Stimulated activated CD4-positive, alpha-beta T cell treated with anti-CD3 and anti-CD28 coated beads, Interleukin-15, amount 100 ng/mL, for 24 hours (primary cell): ENCODE results near the gene NEK7.
"Not testable (repeated sequence)": the region's sequence is repeated elsewhere in the genome, so short reads cannot be mapped to it uniquely, and the experiment has no call there.

Experiments used
- DNase-seq: peaks from one replicate; pipeline ENCODE4 v3.0.0-alpha.2; 2020

The NEK7 gene

DNA sequence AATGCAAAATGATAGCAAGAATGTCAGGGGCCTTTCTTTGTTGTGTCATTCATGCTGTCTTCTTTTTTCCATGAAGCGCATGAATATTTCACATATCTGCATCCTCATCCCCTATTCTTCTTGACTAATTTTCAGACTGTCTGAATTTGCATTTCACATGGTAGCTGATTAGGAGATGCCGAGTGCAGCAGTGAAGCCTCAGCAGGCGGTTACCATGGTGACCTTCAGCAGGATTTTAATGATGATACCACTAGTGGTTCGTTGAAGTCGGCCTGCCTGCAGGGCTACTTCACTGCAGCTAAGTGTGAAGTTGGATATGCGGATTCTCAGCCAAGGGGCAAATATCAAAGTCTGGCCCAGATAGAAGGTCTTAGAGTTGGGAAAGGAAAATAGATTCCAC lies 141.8 kb downstream of the NEK7 start:
- DNase-seq = no peak

DNA sequence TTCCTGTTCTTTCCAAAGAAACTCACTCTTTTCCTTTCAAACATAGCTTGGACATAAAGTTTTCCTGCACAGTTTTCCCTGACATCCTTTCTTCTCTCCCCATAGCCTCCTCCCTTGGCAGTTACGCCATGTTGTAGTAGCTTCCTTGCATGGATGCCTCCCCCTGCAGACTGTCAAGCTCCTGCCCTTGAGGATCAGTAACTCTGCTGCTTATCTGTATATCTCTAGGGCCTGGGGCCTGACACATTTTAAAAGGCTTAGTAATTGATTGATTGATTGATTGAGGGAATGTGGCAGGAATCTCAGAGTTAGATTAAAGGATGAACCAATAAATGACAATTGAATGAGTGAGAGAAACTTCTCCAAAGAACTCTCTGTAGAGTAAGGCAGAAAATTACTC lies 143.7 kb downstream of the NEK7 start:
- DNase-seq = no peak

DNA sequence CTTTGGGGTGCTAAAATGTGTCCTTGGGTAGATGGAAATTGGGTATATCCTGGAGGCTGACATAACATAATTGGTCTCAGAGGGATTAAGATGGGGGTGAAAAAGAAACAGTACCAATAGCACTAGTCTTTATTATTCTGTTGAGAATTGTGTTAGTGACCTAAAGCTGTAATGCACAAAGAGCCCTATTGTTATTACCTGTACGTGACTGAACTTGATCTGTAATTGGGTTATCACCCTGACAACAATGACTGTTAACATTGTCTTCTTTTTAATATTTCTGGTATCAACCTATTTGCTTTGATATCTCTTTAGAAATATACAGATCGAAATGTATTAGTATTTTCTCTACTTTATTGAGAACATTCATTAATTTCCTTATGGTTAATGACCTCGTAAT lies 147.6 kb downstream of the NEK7 start:
- DNase-seq = no peak

DNA sequence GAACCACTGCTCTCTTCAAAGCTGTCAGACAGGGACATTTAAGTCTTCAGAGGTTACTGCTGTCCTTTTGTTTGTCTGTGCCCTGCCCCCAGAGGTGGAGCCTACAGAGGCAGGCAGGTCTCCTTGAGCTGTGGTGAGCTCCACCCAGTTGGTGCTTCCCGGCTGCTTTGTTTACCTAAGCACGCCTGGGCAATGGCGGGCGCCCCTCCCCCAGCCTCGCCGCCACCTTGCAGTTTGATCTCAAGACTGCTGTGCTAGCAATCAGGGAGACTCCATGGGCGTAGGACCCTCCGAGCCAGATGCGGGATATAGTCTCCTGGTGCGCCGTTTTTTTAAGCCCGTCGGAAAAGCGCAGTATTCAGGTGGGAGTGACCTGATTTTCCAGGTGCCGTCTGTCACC lies 158.0 kb downstream of the NEK7 start:
- DNase-seq = not testable (repeated sequence)

DNA sequence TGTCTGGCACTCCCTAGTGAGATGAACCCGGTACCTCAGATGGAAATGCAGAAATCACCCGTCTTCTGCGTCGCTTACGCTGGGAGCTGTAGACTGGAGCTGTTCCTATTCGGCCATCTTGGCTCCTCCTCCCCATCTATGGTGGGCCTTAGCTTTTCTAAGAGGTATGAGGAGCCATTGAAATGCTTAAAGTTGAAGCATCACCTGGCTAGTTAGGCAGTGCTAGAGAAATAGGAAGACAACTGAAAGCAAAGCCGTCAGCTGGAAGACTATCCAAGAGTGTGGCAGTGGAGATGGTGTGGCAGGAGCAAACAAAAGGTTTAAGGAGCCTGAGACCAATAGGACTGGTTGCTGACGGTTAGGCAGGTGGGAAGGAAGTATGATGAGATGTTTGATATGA lies 158.5 kb downstream of the NEK7 start:
- DNase-seq = not testable (repeated sequence)

DNA sequence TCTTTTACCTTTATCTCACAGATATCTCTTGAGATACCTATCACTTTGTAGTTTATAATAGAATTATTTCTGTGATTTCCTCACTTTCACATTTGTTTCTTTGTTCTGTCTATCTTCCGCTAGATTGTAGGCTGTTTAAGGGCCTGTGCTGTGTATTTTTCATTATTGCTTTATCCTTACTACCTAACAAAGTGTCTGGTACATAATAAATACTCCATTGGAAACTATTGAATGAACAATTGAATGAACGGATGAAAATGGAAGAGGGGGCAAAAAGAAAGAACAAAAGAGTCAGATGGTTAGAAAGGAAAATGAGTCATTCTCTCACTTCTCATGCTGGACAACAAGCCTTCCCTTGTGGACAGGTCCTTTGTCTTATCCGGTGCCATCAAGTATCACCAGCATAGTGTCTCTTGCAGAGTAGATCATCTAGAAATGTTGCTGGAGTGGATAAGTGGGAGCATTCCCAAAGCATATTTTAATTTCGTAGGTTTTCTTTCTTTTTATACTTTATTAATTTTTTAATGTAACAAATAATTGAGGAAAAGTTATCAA lies 159.8 kb downstream of the NEK7 start:
- no peak for DNase-seq

DNA sequence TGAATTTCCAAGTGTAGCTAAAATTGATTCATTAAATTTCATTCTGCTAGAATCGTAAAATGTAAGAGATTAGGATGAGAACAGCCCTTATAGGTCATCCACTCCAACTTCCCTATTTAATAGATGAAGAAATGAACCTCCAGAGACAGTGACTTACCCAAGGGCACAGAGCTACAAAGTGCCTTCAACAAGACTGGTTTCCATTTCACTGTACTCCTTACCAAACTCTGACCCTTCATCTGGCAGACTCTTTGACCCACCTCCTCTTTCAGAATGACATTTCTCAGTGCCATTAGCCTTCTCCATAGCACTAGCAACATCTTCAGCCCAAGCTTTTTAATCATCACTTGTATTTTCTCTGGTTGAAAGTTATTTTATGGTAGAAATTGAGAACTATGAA lies 161.3 kb downstream of the NEK7 start:
- DNase-seq = no peak

DNA sequence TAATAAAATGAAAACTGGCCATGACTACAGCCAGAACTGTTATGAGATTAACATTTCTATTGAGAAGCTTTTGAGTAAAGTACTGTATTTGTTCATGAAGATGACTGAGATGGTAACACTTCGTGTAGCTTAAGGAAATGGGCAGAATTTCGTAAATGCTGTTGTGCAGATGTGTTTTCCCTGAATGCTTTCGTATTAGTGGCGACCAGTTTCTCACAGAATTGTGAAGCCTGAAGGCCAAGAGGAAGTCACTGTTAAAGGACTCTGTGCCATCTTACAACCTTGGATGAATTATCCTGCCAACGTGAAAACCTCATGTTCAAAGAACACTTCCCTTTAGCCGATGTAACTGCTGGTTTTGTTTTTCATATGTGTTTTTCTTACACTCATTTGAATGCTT lies 164.0 kb downstream of the NEK7 start:
- DNase-seq = no peak

DNA sequence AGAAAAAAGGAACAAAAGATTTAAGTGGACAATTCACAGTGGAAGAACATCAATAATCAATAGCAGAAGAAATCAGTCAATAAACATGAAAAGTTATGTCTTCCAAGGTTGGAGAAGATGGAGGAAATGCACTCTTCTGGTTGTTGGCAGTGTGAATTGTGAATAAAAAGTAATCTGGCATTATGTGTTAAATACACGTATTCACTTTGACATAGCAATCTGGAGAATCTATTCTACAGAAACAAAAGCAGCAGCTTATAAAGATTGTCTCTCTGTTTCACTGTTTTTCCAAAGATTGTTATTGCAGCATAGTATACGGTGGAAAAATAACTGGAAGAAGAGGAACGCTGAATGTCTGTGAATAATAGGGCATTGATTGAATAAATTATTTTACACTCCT lies 169.4 kb downstream of the NEK7 start:
- DNase-seq = no peak

DNA sequence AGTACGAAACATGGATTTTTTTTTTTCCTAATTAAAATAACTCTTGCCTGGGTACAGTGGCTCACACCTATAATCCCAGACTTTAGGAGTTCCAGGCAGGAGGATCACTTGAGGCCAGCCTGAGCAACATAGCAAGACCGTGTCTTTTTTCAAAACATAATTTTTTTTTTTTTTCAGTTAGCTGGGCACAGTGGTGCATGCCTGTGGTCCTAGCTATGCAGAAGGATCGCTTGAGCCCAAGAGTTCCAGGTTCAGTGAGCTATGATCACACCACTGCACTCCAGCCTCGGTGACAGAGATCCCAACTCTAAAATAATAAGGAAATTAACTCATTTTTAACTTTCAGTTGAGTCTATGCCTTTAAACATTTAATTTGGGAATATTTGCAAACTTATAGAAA lies 170.1 kb downstream of the NEK7 start:
- no peak for DNase-seq

DNA sequence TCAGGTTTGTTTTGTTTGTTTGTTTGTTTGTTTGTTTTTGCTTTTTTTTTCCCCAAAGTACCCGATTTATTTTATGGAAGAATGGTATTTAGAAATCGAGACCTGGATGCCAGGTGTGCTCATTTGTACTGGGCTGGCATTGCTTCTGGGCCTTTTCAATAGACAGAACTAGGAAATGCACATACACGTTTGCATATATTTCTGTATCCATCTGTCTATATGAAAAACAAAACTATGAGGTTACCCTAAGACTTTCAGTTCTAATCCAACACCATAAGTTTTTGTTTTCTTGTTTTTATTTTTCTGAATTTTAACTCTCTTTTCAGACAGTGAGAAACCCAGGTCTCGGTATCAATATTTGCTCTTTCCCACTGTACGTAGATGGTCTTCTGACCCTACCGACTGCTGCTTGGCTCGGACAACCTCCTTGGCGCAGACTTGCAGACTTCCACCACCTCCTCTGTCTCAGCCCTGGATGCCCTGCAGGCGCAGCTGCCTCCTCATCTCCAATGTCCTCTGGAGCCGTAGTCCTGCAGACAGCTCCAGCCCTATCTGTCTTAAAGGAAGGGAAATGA lies 171.7 kb downstream of the NEK7 start:
- DNase-seq = no peak

DNA sequence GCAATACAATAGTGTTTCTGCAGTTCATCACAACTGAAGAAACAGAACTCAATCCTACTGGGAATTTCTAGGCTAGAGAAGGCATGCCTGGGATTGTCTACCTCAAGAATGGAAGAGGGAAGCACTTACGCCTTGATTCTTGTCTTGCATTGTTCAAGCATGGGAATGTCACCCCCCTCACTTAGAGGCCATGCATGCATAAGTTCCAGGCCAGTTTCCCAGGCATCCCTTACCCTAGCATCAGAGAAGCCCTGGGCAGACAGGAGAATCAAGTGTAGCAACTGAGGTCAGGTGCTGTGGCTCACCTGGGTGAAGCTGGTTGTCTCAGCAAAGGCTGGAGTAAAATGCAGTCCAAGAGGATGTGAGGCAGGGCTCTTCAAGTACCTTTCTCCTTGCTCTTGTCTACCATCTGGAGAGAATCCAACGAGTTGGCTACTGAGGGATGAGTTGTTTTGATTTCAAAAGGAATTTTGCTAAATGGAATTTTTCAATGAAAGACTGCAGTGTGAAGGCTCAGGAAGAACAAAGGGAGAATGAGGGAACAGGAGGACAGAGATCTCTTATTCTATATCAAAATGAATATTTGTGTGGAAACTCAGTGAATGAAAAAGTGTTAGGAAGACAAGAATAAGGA lies 174.3 kb downstream of the NEK7 start:
- no peak for DNase-seq

DNA sequence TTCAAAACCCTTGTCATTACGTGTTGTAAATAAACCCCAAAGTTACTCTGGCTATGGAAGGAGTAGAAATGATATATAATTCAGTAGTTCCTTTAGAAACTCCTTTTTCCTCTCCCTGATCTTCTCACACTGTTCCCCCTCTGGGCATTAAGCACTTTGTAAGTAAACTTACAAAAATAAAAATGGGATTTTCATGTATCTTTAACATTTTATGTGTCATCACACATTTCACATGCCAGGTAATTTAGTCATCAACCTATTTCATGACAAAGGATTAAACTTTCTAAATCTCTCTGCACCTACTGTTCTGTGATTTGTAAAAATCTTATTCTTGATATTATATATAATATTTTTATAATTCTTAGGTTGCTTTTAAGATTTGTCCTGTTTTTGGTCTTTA lies 176.9 kb downstream of the NEK7 start:
- no peak for DNase-seq

DNA sequence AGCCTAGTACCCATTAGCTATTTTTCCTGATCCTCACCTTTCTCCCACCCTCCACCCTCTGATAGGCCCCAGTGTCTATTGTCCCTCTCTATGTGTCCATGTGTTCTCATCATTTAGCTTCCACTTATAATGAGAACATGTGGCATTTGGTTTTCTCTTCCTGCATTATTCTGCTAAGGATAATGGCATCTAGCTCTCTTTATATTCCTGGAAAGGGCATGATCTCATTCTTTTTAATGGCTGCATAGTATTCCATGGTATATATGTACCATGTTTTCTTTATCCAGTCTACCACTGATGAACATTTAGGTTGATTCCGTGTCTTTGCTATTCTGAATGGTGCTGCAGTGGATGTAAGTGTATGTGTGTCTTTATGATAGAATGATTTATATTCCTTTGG lies 178.9 kb downstream of the NEK7 start:
- no peak for DNase-seq

DNA sequence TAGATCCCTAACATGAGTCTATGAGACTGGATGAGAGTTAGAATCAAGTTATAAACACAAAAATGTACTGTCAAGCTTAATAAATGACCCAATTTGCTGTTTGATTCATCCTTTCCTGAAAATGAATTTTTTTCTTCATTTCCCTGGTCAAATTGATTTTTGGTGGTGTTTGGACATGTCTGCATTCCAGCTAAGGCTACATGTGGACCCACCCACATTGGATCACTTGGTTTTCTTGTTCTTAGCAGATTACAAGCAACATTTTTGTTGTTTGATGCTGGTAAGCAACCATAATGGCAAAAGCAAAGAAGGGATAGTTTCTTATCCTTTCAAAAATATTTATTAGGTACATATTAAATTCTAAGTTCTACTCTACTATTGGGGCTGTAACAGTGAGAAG lies 181.1 kb downstream of the NEK7 start:
- DNase-seq = no peak

DNA sequence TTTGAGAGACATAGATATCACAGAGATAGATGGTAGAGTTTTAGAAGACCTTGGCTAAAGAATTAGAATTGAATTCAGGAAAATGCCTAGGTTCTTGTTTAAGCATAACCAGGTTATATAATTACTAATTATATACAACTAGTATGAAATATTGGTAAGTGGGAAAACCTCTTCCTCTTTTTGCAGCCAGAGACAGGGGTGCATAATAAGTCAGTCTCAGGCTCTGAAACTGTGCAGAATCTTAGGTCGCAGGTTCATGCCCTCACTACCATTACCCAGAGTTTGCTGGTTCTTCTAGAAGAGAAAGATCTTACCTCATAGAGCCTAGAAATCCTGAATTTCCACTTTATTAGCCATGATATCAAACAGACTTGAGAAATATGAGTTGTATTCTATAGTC lies 183.3 kb downstream of the NEK7 start:
- DNase-seq = no peak

DNA sequence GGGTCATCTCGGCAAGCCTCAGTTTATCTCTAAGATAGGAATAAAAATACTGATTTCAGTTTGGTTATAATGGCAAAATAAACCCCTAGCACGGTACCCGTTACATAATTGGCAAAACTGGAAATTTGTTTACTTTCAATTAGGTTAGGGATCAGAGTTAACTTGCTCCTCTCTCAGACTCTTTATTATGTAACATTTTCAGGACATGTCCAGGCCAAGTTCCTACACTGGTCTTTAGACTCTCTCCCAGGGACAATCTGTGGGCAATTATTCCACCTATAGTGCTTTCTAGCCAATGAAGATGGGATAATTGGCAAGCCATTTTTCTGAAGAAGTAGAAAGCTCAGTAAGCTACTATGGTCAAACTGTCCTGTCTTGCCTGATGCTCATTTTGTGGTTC lies 189.4 kb downstream of the NEK7 start:
- DNase-seq = no peak

DNA sequence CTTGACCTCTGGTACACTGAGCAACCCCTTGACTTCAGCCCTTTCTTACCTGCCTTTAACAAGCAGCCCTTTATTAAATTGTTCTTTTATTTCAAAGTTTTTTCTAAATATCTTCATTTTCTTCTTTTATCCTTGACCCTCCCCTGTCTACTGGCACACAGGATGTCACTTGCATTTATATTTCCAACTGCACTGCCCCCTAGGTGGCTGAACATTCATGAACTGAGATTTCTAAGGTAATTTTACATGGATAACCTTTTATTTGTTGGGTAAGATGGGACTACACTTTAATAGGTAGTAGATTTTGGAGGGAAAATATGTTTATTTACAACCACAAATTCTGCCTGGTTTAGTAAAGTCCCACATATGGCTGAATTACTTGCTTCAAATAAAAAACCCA lies 193.7 kb downstream of the NEK7 start:
- DNase-seq = no peak

DNA sequence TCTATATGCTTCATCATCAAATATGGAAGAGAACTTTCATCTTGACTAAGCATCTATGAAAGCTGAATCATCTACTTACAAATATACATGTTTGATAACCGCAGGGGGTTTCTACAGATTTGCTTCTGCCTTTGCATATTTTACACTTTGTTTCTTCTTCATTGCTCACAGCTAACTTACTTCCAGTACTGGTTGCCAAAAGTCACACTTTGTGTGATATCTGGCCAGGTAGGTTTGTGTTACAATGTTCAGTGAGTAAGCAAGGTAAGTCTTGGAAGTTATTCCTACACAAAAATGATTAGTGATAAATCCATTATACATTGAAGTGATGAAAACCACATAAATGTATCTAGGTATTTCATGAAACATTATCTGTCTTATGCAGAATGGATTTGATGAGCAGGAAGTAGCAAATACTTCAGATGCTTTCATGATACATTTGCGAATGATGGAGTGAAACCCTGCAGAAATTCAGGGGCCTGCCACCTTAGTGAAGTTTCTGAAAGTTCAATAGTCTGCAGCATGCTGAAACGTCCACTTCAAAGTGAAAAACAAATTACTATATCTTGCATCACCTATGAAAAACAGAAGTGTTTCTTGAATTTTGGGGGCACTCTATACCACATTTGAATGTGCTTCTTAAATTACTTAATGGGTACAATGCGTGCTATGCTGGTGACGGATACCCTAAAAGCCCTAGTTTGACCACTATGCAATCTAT lies 196.3 kb downstream of the NEK7 start:
- no peak for DNase-seq

DNA sequence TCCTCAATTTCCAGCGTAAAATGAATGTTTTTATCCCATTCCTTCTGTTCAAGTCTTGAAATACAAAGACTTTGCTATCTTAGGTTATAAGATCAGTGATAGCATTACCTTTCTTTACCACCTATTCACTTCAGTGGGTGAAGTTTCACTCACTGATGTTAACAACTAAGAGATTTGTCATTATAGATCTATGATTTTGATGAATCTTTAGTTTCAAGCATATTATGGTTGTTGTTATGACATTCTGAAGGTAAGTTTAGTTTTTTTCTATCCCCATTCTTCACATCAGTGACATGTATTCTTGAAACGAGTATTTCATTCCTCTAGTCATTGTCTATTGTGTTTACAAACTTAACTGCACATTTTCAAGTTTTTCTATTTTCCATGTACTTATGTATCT lies 201.1 kb downstream of the NEK7 start:
- no peak for DNase-seq

DNA sequence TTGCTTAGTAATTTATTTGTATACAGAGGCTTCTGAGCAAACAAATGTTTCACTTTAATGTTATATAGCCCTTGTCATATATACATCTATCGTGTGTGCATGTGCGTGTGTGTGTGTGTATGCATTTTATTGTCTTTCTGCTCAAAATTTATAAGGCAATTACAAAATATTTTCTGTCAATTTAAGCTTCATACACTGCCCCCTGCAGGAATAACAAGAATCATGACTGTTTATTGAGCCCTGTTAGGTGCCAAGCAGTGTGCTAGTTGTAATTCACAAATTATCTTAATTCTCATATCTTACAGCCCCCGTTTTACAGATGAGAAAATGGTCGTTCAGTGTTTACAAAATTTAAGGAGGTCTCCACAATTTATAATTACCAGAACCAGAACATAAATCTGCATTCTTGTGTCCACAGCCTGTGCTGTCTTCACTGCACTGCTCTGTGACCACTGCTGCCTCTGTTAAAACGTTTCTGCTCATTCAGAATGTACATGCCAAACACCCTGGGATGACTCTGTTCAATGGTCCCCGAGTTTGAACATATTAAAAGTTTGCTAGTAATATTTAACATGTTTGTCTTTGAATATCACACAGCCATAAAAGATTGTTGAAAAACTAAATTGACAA lies 202.3 kb downstream of the NEK7 start:
- no peak for DNase-seq

DNA sequence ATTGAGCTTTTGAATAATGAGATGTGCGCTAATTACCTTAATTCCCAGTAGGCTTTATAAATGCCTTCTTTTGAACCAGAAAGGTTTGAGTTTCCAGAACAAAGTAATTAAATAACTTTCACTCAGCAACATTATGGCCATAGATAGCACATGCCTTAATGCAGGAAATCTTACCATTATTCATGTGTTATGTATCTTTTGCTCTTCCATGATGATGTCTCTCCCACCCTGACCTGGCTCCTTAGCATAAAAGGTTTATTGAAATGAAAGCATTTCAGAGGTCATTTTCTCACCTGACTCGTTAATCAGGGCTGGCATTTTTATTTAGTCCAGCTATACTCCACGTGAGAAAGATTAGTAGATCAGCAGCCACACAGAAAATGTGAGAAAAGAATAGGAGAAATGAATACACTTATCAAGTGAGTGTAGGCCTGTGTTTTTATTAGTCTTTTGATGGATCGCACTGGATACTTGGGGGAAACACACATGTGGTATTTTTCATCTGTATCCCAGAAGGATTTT lies 203.5 kb downstream of the NEK7 start:
- no peak for DNase-seq

DNA sequence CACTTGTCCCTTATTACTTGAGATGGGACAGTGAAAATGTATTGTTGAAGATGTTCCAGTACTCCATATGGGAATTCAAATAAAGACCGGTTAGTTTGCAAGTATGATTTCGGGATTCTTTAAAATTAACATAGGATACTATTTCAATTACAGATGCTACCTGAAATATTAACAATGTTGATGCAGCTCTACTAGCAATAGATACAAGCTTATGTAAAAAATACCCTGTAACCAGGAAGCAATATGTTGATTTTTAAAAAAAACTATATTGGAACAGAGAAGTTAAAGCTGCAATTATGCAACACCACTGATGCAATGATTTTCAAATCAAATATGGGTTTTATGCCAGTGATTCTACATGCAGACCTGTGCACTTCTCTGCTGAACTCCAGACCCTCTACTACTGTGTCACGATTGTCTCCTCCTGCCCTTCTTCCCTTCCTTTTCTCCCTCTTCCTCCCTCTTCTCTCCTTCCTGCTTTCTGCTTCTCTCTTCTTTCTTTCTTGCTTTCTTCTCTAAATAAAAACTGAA lies 204.5 kb downstream of the NEK7 start:
- no peak for DNase-seq
